ENCODE measurements around the gene PRRC2A. TPM values are rescaled to one million over a fixed set of nuclear protein-coding genes. Genes with fewer than 3 reads are reported as not detected.

Gene PRRC2A
- total and polyA plus RNA-seq, 8 donors, result 49.4 to 125 (median 93.7) TPM

- Histone ChIP-seq H3K27me3 (peaks cover 0 to 8% (median 0%) of the 10 kb centered on the region in 3 donors), H3K4me3 (no peak overlapping the region), H3K36me3 (no peaks in the 10 kb centered on the region), H3K9me3 (no peaks in the 10 kb centered on the region), H3K27ac (peak overlapping the region in 2 of 5 donors; percentile 56 to 76), H3K4me1 (peaks cover 0 to 18% (median under 1%) of the 10 kb centered on the region in 4 donors)
- WGBS, 5 donors, result 69 to 84% (median 75%) methylated on average over 14 of the region's 14 CpGs
- intact Hi-C loops (cut with DNase I; ENCODE audit: low total_unique reads), result no loop called here
- TF ChIP-seq, protein P1, sequence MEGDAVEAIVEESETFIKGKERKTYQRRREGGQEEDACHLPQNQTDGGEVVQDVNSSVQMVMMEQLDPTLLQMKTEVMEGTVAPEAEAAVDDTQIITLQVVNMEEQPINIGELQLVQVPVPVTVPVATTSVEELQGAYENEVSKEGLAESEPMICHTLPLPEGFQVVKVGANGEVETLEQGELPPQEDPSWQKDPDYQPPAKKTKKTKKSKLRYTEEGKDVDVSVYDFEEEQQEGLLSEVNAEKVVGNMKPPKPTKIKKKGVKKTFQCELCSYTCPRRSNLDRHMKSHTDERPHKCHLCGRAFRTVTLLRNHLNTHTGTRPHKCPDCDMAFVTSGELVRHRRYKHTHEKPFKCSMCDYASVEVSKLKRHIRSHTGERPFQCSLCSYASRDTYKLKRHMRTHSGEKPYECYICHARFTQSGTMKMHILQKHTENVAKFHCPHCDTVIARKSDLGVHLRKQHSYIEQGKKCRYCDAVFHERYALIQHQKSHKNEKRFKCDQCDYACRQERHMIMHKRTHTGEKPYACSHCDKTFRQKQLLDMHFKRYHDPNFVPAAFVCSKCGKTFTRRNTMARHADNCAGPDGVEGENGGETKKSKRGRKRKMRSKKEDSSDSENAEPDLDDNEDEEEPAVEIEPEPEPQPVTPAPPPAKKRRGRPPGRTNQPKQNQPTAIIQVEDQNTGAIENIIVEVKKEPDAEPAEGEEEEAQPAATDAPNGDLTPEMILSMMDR (IDR thresholded peaks at IDR 0.05), result no peak
- no peak for DNase-seq
Observed at GRCh38 chr6:31574106-31575061, 46.1 kb upstream of the PRRC2A start.

DNA sequence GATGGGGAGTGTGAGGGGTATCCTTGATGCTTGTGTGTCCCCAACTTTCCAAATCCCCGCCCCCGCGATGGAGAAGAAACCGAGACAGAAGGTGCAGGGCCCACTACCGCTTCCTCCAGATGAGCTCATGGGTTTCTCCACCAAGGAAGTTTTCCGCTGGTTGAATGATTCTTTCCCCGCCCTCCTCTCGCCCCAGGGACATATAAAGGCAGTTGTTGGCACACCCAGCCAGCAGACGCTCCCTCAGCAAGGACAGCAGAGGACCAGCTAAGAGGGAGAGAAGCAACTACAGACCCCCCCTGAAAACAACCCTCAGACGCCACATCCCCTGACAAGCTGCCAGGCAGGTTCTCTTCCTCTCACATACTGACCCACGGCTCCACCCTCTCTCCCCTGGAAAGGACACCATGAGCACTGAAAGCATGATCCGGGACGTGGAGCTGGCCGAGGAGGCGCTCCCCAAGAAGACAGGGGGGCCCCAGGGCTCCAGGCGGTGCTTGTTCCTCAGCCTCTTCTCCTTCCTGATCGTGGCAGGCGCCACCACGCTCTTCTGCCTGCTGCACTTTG lies 45.1 kb upstream of the PRRC2A start, which contains the start of gene TNF:
Gene TNF, plus strand, starts transcription at position 231 of the 567 bp plus-strand sequence. Its CDS starts 177 bp downstream, at position 408.
- 42 to 69% (median 46%) methylated on average over 17 to 19 of the region's 19 CpGs for WGBS, 5 donors
- intact Hi-C loops (cut with DNase I; ENCODE audit: low total_unique reads), result no loop called here
- peak; percentile 32 to 60 for DNase-seq
- Histone ChIP-seq H3K27ac (peak within 1 kb of the TSS in 4 of 5 donors; percentile 49 to 76 (median 57)), H3K27me3 (peaks cover 0 to 8% (median 0%) of the 10 kb centered on the region in 3 donors), H3K36me3 (no peaks in the 10 kb centered on the region), H3K4me3 (peak within 1 kb of the TSS; percentile 14 to 40 (median 32)), H3K4me1 (peaks cover 0 to 21% (median 2%) of the 10 kb centered on the region in 4 donors), H3K9me3 (no peaks in the 10 kb centered on the region)
- peak in 2 of 3 donors; percentile 63 to 64 for TF ChIP-seq POLR2AphosphoS5 (IDR thresholded peaks at IDR 0.05)
- TF ChIP-seq POLR2A (IDR thresholded peaks at IDR 0.05), result no peak

DNA sequence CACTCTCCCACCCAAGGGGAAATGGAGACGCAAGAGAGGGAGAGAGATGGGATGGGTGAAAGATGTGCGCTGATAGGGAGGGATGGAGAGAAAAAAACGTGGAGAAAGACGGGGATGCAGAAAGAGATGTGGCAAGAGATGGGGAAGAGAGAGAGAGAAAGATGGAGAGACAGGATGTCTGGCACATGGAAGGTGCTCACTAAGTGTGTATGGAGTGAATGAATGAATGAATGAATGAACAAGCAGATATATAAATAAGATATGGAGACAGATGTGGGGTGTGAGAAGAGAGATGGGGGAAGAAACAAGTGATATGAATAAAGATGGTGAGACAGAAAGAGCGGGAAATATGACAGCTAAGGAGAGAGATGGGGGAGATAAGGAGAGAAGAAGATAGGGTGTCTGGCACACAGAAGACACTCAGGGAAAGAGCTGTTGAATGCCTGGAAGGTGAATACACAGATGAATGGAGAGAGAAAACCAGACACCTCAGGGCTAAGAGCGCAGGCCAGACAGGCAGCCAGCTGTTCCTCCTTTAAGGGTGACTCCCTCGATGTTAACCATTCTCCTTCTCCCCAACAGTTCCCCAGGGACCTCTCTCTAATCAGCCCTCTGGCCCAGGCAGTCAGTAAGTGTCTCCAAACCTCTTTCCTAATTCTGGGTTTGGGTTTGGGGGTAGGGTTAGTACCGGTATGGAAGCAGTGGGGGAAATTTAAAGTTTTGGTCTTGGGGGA lies 44.4 kb upstream of the PRRC2A start:
- WGBS, 5 donors, result 57 to 72% (median 71%) methylated on average over 8 of the region's 8 CpGs
- H3K4me1 ChIP-seq, result peaks cover 4 to 25% (median 7%) of the 10 kb centered on the region in 4 donors
- no peaks in the 10 kb centered on the region for H3K36me3 ChIP-seq
- intact Hi-C loops (cut with DNase I; ENCODE audit: low total_unique reads), result no loop called here
- H3K27ac ChIP-seq, result peak overlapping the region in 4 of 5 donors; percentile 49 to 76 (median 57)
- H3K4me3 ChIP-seq, result peak overlapping the region; percentile 14 to 40 (median 32)
- no peaks in the 10 kb centered on the region for H3K9me3 ChIP-seq
- no peak for DNase-seq
- TF ChIP-seq, protein P1 (IDR thresholded peaks at IDR 0.05), result no peak
- TF ChIP-seq POLR2A (IDR thresholded peaks at IDR 0.05), result no peak
- TF ChIP-seq POLR2AphosphoS5 (IDR thresholded peaks at IDR 0.05), result no peak
- TF ChIP-seq EP300 (IDR thresholded peaks at IDR 0.05), result no peak
- peaks cover 0 to 8% (median 0%) of the 10 kb centered on the region in 3 donors for H3K27me3 ChIP-seq

DNA sequence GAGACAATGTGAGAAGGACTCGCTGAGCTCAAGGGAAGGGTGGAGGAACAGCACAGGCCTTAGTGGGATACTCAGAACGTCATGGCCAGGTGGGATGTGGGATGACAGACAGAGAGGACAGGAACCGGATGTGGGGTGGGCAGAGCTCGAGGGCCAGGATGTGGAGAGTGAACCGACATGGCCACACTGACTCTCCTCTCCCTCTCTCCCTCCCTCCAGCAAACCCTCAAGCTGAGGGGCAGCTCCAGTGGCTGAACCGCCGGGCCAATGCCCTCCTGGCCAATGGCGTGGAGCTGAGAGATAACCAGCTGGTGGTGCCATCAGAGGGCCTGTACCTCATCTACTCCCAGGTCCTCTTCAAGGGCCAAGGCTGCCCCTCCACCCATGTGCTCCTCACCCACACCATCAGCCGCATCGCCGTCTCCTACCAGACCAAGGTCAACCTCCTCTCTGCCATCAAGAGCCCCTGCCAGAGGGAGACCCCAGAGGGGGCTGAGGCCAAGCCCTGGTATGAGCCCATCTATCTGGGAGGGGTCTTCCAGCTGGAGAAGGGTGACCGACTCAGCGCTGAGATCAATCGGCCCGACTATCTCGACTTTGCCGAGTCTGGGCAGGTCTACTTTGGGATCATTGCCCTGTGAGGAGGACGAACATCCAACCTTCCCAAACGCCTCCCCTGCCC lies 43.5 kb upstream of the PRRC2A start:
- peak overlapping the region in 3 of 5 donors; percentile 5 to 57 (median 16) for H3K27ac ChIP-seq
- TF ChIP-seq, protein P1 (IDR thresholded peaks at IDR 0.05), result no peak
- TF ChIP-seq POLR2A (IDR thresholded peaks at IDR 0.05) (no peak), POLR2AphosphoS5 (IDR thresholded peaks at IDR 0.05) (no peak), EP300 (IDR thresholded peaks at IDR 0.05) (no peak)
- H3K27me3 ChIP-seq, result peaks cover 0 to 8% (median 0%) of the 10 kb centered on the region in 3 donors
- intact Hi-C loops (cut with DNase I; ENCODE audit: low total_unique reads), result no loop called here
- H3K4me3 ChIP-seq, result peak overlapping the region in 2 of 4 donors; percentile 32 to 40
- peak in 1 of 2 donors; percentile 40 for DNase-seq
- WGBS, 5 donors, result 78 to 84% (median 80%) methylated on average over 19 of the region's 19 CpGs
- no peaks in the 10 kb centered on the region for H3K36me3 ChIP-seq
- H3K4me1 ChIP-seq, result peaks cover 9 to 34% (median 15%) of the 10 kb centered on the region in 4 donors
- H3K9me3 ChIP-seq, result no peaks in the 10 kb centered on the region
